GM20000 (cell line): Measurements from ENCODE around the gene KLHL41.

Experiments
- DNase-seq: peaks from one replicate; pipeline ENCODE4 v3.0.0; 2012; ENCODE audit warnings: low spot score
- TF ChIP-seq, protein P1 (sequence below): IDR thresholded peaks from 2 replicates; pipeline ENCODE4 v1.5.1; 2012; ENCODE audit warnings: mild to moderate bottlenecking, control low read depth; ENCODE audit errors: extremely low read depth, missing control alignments

Gene KLHL41

DNA sequence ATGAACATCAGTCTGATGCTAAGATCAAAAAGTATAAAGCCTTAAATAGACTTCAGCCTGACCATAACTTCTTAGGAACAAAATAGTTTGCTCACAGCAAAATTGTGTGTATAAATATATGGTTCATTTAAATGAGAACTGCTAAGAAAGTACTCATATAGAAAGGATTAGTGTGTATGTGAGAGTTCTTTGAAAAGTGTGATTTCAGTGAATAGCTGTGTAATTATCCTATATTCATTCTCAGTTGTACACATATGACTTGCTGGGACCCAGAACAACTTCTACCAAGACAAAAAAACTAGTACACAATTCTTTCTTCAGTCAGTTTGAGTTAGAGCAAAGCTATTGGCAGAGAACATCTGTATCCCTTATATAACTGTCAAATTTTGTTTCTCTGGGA, 23.0 kb upstream of the KLHL41 start:
- DNase-seq = no peak
- TF ChIP-seq, protein P1, sequence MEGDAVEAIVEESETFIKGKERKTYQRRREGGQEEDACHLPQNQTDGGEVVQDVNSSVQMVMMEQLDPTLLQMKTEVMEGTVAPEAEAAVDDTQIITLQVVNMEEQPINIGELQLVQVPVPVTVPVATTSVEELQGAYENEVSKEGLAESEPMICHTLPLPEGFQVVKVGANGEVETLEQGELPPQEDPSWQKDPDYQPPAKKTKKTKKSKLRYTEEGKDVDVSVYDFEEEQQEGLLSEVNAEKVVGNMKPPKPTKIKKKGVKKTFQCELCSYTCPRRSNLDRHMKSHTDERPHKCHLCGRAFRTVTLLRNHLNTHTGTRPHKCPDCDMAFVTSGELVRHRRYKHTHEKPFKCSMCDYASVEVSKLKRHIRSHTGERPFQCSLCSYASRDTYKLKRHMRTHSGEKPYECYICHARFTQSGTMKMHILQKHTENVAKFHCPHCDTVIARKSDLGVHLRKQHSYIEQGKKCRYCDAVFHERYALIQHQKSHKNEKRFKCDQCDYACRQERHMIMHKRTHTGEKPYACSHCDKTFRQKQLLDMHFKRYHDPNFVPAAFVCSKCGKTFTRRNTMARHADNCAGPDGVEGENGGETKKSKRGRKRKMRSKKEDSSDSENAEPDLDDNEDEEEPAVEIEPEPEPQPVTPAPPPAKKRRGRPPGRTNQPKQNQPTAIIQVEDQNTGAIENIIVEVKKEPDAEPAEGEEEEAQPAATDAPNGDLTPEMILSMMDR = no peak

- TF ChIP-seq, protein P1 = no peak
- no peak for DNase-seq
Measured at GRCh38 chr2:169490834-169491233, 18.7 kb upstream of the KLHL41 start.

DNA sequence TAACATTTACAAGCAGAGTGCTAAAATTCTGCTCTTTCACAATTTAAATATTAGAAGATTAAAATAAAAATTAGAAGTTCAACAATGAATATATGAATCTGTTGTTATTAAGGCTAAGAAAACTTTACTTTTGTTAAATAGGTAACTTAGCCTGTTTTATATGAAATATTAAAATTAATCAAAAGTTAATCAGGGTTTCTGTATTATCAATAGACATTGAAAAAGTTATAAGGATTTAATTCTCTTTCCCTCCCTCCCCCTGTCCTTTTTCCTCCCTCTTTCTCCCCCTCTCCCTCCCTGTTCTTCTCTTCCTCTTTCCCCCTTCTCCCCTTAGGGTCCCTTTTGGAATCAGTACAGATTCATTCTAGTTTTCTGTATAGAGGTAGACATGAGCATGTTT, 18.1 kb upstream of the KLHL41 start:
- DNase-seq = no peak
- TF ChIP-seq, protein P1 = no peak

DNA sequence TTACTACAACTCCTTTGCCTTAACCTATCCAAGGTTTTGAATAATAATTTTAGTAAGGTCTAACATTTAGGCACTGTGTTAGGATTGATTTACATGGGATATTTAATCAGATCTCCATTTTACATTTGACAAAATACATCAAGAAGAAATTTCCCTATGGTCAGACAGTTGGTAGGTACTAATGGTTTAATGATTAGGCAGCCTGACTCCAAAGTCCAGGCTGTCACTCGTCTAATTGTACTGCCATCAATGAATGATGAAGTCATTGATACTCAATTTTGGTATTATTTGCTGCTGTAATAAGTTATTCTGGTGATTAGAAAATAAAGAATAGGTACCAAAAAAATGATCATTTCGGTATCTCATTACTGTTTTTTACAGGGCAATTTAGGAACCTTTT, 16.1 kb upstream of the KLHL41 start:
- TF ChIP-seq, protein P1 = no peak

GRCh38 chr2:169495310-169495928, 14.1 kb upstream of the KLHL41 start:
- TF ChIP-seq, protein P1 = no peak
- DNase-seq = no peak

More for the DNA sequence above, 16.1 kb upstream of the KLHL41 start:
- no peak for DNase-seq

GRCh38 chr2:169504651-169505050, 4.9 kb upstream of the KLHL41 start:
- TF ChIP-seq, protein P1 = no peak
- DNase-seq = no peak

- TF ChIP-seq, protein P1 = no peak
- DNase-seq = peak; percentile 30
Measured at GRCh38 chr2:169507698-169508097, 1.8 kb upstream of the KLHL41 start.
